NCI-H1105 (cell line): ENCODE data around the gene LGALS4.
"Not testable (repeated sequence)": the region's sequence is repeated elsewhere in the genome, so short reads cannot be mapped to it uniquely, and the experiment has no call there.

ENCODE experiments used
- DNase-seq: peaks from one replicate; lab custom pipeline; 2025; lab: John Stamatoyannopoulos, UW

The LGALS4 gene

GRCh38 chr19:38812841-38813320, at the start of gene LGALS4:
TSS of gene LGALS4 (minus strand) at chr19:38812945. CDS start at chr19:38812886, 59 bp downstream.
- no peak for DNase-seq

- no peak for DNase-seq
These were observed 48.6 kb upstream of the LGALS4 start for GRCh38 chr19:38861368-38861767.

GRCh38 chr19:38859631-38860204, 47.0 kb upstream of the LGALS4 start:
- DNase-seq = not testable (repeated sequence)

GRCh38 chr19:38856813-38857212, 44.1 kb upstream of the LGALS4 start:
- DNase-seq = no peak

- DNase-seq = not testable (repeated sequence)
These were observed 43.0 kb upstream of the LGALS4 start for GRCh38 chr19:38855751-38856150.

- not testable (repeated sequence) for DNase-seq
These were observed 42.2 kb upstream of the LGALS4 start for GRCh38 chr19:38854961-38855360.

- no peak for DNase-seq
These were observed 40.5 kb upstream of the LGALS4 start for GRCh38 chr19:38853214-38853613.

- no peak for DNase-seq
These were observed 39.7 kb upstream of the LGALS4 start for GRCh38 chr19:38852231-38853044.

- peak; percentile 86 for DNase-seq
These were observed 39.0 kb upstream of the LGALS4 start for GRCh38 chr19:38851622-38852230.

GRCh38 chr19:38850976-38851621, 38.4 kb upstream of the LGALS4 start:
- DNase-seq = no peak

GRCh38 chr19:38850436-38850975, 37.8 kb upstream of the LGALS4 start:
- DNase-seq = peak; percentile 62

GRCh38 chr19:38849860-38850435, 37.2 kb upstream of the LGALS4 start, which contains the start of gene HNRNPL:
TSS of gene HNRNPL (minus strand) at chr19:38849986. CDS start at chr19:38849966, 20 bp downstream.
- DNase-seq = peak; percentile 100

- peak; percentile 96 for DNase-seq
These were observed 36.6 kb upstream of the LGALS4 start for GRCh38 chr19:38849147-38849859.

GRCh38 chr19:38848299-38849146, 35.8 kb upstream of the LGALS4 start:
- no peak for DNase-seq

GRCh38 chr19:38846097-38846496, 33.4 kb upstream of the LGALS4 start:
- DNase-seq = no peak

- DNase-seq = no peak
These were observed 32.8 kb upstream of the LGALS4 start for GRCh38 chr19:38845374-38846024.

GRCh38 chr19:38844093-38844686, 31.4 kb upstream of the LGALS4 start:
- no peak for DNase-seq

GRCh38 chr19:38843175-38843758, 30.5 kb upstream of the LGALS4 start:
- DNase-seq = no peak
